ENCODE data around the gene NRG2. TPM values are rescaled to one million over a fixed set of nuclear protein-coding genes. Genes with fewer than 3 reads are reported as not detected.

The NRG2 gene
- total and polyA plus RNA-seq, 2 of the 8 experiments (the other 6 are each of a cell fraction or from before 2014, with no cell fraction given), result 0.27 to 0.54 TPM

DNA sequence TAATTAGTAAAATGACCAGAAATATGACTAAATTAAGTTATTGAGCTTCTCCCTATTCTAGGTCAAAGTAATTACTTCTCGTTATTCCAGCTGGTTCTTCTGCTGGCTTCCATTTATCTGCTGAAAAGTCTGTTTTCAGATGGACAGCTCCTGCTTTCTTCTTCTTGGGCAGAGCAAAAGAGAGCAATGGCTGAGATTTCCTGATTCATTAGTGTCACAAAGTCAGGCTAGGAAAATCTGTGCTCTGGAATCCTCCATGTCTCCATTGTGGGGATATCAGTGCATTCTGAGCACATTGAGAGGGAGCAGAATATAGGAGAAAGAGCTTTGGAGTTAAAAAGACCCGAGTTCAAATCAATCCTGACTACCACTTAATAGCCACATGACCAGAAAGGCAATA is 33.7 kb upstream of the NRG2 start (continued):
- no peak for TF ChIP-seq CTBP2 (IDR thresholded peaks at IDR 0.05; ENCODE audit: borderline replicate concordance, insufficient read depth, insufficient read length, low read length)

All from H1 (cell line).